Putamen (tissue), 1 donor: ENCODE measurements around the gene PIP4K2A.
"Not testable (repeated sequence)": the region's sequence is repeated elsewhere in the genome, so short reads cannot be mapped to it uniquely, and the experiment has no call there.

Experiments
- DNase-seq: peaks from one replicate; pipeline ENCODE4 v3.0.0-alpha.2; 2016; ENCODE audit warnings: low spot score

Gene PIP4K2A

DNA sequence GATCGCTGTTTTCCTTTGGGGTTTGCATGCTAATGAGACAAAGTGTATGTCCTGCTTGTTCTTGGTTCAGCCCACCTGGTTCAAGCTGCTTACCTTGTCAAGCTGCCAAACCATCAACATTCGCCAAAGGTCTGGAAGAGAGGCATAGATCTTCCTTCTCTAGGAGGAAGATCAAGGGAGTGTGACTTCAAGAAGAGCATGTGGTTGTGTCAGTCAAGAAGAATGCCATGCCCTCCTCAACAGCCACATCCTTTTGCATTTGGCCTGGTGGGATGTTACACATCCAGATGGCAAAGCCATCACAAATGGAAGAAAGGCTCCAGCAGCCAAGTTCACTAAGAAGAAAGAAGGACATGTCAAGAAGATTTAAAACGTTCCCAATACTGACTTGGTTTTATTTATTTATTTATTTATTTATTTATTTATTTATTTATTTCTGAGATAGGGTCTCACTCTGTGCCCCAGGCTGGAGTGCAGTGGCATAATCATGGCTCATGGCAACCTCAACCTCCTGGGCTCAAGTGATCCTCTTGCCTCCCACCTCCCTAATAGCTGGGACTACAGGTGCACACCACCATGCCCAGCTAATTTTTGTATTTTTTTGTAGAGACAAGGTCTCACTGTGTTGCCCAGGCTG, 5.1 kb upstream of the PIP4K2A start:
- no peak for DNase-seq

DNA sequence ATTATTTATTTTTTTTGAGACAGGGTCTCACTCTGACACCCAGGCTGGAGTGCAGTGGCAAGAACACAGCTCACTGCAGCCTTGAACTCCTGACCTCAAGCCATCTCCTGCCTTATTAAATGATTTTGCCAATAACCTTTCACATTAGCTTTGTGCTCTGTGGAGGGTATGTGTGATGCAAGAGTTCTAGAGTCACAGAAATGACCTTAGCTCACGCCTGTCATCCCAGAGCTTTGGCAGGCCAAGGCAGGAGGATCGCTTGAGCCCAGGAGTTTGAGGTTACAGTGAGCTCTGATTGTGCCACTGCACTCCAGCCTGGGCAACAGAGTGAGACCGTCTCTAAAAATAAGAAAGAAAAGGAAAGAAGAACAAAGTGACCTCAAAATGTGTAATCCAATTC, 4.3 kb upstream of the PIP4K2A start:
- DNase-seq: not testable (repeated sequence)

DNA sequence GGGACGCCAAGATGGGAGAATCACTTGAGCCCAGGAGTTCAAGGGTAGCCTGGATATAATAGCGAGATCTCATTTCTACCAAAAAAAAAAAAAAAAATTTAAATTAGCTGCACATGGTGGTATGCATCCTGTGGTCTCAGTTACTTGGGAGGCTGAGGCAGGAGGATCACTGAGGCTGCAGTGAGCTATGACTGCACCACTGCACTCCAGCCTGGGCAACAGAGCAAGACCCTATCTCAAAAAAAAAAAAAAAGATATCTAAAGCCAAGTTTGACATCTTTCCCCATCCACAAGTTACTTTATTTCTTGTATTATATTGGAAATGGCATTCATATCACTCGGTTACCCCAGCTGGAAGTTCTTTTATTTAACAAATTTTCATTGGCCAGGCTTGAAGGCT, 3.4 kb upstream of the PIP4K2A start:
- DNase-seq: no peak

DNA sequence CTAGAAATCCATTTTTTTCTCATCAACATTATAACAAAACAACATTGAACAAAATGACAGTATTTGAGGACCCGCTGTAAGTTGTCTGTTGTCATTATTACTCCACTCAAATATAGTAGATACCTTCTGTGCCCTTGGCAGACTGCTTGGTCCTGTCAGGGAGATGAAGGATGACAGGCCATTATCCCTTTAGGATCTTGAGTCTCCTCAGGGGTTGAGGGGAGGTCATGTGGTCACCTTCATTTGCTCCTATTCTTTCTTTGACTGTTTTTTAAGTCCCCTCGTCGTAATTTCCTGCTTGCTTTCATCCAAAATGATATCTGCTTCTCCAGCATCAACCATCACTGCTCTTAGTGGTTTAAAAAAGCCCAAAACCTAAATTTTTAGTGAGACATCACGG, 2.6 kb upstream of the PIP4K2A start:
- DNase-seq: no peak

DNA sequence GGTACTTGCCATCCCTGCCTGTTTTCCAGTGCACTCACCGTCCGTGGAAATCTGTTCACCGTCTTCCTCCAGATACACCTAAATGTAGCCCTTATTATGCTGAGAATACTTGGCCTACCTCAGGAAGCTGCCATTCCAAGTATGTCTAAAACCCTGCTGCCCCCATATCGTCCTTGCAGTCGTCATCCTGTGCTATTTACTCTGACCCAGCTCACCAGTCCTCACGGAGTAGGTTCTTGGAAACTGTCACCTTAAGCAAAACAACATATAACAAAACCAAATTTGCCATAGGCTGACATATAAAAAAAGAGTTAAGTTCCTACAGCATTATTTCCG, 880 bp upstream of the PIP4K2A start:
- no peak for DNase-seq

DNA sequence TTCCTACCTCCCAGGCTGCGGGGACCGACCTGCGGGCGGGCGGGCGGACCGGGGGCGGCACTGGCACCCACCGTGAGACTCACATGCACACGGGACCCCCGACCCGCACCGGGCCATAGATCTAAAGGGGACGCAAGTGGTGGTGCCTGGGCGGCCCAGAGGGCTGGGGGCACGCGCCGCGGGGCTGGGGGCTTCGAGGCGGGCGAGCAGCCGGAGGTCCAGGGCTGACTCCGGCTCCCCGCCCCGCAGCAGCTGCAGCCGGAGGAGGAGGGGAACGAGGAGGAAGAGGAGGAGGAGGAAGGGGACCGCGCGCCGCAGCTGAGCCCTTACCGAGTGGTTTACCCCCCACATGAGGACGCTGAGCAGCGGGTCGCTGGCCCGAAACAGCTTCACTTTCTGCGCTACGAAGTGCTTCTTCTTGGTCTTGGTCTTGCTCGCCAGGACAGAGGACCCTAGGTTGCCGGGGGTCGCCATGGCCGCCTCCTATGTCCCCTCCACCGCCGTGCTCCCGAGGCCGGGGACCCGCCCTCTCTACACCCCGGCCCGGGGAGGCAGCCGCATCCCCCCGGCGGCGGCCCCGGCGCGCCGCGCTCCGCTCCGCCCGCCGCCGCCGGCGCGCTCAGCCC, 412 bp downstream of the PIP4K2A start:
- no peak for DNase-seq

DNA sequence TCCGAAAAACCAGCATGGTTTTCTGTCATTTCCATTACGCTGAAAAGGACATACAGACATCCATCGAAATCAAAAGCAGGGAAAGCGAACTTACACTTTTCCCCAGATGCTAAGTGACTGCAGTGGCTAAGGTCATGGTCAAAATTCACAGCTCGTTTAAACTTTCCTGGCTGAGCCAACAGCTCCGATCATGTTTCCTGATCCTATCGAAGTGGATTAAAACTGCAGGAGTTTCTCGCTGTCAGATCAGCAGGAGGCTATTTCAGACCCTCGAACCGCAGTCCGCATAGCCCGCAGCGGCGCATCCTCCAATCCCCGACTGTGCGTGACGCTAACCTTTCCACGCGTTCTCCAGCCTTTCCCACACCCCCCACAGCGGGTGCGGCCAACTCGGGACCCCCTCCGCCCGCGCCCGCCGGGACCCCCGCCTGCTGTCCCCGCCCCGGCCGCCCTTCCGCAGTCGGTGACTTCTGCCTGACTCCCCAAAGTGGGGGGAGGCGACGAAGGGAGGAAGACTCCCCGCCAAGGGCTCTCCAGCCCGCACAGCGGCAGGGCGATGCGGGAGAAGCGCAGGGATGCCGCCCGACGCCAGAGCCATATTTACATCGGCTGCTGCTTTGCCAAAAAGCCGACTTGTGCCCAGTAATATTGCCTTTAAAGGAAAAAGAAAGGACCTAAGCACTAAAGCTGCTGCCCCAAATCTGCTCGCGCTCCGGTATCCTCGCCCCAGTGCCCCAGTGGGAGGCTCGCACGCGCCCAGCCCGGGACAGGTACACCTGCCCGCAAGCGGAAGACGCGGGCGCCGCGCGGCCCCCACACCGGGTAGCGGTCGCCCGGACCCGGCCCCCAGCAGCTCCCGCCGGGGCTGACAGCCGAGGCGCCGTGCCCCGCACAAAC, 1.2 kb downstream of the PIP4K2A start:
- DNase-seq: no peak

DNA sequence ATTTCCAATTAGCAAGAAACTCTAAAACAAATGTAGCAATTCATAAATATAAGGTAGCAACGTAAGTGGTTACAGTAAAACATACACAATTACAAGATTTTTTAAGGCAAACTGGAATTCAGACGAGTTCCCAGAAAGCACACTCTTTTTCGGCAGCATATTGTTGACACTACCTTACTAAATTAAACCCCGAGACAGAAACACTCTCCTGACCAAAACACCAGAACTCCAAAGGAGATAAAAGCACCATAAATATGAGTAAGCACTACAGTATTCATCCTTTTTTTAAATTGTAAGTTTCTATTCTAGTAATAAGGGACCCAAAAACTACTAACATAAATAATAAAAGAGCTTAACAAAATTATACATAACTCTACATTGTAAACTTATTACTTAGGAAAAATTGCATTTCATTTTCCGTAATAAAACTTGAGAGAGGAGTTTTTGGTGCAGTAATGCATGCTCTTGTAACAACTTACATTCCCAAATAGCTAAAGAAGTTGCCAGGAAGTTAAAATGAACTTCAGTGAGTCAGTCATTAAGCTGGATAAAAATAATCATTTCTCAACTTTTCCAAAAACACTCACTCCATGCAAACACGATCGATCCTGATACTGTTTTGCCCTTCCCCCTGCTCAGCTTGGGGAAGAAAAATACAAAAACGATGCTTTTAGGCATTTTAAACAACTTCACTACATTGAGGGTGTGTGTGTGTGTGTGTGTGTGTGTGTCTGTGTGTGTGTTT, 2.0 kb downstream of the PIP4K2A start:
- no peak for DNase-seq

DNA sequence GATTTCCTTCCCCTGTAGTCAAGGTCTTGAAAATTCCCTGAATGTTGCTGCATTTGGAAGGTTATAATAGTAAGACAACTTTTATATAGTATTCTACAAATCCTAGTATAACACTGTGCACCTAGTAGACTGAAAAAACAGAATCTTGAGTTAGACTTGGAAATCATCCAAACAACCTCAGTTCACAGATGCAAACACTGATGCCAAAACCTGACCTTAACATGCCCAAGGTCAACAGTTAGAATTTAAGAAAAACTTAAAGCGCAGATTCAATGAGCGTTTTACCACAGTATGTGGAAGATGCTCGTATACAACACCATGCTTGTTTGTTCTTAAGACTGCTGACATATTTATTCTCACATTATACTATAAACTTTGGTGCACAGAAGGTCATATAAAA, 3.0 kb downstream of the PIP4K2A start:
- DNase-seq: no peak

DNA sequence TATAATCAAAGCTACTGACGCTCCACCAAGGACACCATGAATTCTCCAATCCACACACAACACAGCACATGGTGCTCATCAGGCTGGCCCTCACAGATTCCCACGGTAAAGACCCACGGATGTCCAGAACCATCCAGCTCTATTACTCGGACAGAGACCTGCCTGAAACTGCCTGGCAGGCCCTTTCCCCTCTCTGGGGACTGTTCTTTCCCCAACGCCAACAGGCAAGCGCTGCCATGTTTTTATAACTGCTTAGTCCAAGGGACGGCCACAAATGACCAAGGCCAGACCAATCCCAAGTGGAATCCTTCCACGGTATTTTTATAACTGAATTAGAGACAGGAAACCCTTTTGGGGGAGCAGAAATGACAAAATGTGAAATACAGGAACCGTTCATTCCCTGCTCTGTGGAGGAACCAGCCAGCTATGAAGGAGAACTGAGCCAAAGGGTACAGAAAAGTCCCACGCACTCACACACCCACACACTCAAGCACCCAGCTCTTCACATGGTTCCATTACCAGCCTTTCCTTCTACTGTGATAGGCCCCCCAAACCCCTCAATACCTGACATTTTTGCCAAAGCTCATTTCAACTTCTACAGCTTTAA, 4.1 kb downstream of the PIP4K2A start:
- no peak for DNase-seq

DNA sequence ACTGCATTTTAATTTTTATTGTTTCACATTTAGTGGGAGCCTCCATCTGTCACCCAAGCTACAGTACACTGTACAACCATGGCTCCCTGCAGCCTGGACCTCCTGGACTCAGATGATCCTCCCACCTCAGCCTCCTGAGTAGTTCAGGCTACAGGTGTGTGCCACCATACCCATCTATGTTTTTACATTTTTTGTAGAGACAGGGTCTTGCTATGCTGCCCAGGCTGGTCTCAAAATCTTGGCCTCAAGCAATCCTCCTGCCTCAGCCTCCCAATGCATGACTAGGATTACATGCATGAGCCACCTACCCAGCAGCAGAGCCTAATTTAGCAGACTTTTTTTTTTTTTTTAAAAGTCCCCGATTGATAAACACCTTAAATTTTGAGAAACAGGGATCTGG, 5.6 kb downstream of the PIP4K2A start:
- no peak for DNase-seq

DNA sequence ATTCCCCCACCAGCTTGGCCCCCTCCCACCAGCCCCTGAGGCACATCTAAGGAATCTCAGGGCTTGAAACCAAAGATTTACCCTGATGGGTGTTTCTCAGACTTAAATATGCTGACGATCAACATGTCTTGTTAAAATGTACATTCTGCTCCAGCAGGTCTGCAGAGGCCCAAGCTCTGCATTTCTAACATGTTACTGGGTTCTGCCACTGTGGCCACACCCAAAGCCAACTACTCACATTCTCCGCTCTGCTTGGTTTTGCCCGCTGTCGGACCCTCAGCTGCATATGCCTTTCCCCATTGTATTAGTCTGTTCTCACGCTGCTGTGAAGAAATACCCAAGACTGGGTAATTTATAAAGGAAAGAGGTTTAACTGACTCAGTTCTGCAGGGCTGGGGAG, 8.9 kb downstream of the PIP4K2A start:
- DNase-seq: no peak

DNA sequence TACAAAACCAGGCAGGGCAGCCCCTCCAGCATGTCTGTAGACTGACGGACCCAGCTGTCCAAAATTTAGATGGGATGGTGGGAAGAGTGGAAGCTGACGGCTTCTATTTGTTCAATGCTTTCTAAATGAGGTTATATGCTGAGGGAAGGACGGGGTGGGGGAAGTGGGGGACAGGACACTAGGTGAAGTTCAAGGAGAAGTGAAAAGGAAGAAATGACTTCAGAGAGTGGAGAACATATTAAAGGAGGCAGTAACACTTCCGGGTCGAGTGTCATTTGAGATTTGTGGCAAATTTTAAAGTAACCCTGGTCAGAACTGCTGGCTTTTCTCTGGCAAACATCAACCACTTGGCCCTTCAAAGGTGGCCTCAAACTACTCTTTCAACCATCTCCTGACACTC, 9.4 kb downstream of the PIP4K2A start:
- no peak for DNase-seq

DNA sequence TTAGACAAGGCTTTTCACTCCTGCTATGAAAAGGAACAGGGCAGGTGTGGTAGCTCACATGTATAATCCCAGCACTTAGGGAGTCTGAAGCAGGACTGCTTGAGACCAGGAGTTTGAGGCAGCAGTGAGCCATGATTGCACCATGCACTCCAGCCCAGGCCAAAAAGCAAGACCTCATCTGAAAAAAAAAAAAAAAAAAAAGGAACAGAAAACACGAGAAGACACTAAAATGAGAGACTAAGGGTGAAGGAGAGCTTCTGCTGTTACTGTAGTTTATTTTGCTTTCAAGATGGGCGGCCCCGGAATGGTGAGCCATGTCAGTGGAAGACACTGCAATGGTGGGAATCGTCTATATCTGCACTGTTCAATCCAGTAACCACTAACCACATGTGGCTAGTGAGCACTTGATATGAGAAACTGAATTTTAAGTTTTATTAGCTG, 9.9 kb downstream of the PIP4K2A start:
- DNase-seq: no peak

DNA sequence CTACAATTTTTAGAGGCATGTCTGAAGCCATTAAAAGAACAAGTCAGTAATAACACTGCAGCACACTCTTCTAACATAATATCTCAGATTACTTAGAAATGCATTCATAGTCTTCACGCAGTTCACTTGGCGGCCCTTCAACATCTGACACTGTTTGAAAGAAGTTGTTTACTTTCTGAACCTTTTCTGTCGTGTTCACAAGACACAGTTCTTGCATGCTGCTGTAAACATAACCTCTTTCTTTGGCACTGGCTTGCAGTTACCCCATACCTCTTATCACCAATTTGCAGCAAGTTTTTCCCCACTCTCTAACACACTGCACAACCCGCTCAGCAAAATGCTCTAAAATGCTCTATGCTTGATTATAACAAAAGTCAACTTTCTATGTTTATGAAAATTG, 12.0 kb downstream of the PIP4K2A start:
- no peak for DNase-seq

DNA sequence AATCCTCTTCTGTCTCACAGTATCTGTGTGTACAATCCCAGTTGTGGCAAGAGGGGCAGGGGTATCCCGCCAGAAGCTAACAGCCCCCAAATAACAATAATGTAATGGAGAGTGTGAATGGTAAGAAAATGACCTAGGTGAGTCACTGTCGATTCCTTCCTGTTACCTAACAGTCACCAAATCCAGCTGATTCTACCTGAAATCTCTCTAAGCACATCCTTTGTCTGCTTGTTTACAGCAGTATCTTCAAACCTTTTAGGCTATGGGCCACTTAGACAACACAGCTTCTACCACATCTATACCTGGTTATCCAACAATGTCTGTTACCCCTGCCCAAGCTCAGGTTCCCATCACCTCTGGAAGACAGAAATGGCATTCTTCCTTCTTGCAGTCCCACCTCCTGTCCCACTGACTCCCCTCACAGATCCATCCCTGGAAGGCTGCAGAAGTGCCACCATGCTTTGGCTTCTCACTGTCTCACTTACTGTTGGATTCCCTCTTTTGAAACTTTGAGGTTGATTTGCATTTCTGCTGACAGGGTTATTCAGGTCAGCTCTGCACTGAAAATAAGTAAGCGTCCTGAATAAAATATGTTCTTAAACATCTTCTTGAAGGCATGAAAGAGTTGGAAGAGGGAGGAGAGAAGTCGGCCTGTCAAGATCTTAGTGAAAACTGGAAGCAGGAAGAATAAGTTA, 13.1 kb downstream of the PIP4K2A start:
- DNase-seq: no peak

DNA sequence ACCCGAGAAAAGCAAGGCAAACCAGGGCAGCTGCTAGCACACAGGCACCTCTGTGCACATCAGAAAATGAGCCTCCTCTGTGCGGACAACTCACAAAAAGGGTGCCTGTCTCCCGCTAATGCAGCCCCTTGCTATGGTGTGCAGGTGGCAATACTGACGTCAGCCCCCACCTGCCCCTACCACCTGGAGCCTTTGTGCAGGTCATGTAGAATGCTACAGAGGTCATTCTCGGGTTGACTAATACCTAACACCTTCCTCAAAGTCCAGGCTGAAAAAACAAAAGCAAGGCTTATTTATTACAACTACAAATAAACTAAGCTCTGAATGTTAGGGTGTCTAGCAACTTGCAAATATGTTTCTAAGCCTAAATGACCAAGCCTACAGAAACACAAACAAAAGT, 13.9 kb downstream of the PIP4K2A start:
- no peak for DNase-seq

DNA sequence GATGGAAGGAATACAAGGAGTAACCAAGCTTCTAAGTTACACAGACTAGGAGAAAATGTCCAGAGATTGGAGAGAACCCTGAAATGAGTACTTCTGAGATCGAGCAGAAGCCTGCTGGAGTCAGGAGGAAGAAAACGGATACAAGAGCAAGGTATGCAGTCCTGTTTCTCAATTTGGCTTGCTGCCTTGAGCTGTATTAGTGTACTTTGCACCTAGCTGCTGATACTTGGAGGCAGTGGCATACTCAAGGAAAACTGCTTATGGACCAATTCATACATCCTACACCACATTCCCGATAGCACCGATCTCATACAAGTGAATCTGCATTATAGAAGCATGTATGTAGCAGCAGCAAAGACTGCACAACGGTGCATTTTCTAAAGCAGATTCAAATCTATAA, 14.4 kb downstream of the PIP4K2A start:
- no peak for DNase-seq

DNA sequence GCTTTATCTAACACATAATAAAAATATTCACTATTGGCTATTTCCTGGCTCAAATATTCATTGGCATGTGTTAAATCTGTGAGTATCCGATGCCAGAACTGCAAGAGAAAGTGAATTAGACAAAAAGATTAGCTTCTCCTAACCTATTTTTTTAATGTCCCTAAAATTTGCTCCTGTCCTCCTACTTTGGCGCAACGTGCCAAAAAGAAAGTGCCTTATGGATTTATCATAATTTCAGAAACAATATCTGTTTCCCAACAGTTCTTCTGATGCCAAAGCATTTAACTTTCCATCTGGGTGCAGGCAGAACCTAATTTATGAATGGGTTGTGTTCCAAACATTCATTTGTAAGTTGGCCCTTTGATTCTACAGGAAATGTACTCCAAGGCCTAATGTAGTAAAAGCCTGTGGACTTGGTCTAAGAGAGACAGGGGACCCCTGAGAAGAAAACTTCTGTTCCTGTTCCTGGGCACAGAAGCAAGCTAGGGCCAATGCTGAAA, 15.4 kb downstream of the PIP4K2A start:
- DNase-seq: no peak

DNA sequence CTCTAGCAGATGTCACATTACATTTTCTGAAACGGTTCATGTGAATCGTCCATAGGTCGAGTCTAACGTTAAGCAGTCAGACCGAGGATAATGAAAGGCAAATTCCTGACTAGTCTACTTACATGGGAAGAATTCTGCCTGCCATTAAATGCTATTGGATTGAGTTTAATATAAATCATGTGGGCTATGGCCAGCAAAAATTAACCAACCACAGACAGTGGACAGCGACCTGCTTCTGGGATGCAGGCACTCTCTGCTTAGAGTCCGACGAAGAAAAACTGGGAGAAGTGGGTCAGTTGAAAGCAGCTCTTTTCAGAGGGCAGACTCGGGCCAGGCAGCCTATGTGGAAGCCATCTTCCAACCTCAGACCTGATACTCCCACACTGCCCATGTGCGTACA, 16.6 kb downstream of the PIP4K2A start:
- DNase-seq: no peak

DNA sequence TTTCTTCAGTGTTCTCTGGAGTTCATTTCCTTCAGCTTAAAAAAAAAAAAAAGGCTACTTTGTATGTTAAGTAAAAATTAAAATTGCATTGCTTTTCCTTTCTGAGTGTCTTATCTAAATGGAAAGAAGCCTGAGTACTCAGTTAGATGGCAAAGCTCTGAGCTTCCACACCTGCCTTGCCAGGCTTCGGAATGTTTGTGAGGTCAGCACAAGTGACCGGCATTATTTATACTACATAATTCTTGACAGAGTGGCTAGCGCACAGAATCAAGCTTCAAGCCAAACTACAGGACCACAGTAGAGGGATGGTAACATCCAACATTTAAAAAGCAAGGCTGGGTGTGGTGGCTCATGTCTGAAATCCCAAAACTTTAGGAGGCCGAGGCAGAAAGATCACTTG, 17.3 kb downstream of the PIP4K2A start:
- no peak for DNase-seq
